ENCODE results near the gene KRTAP5-4. TPM values are rescaled to one million over a fixed set of nuclear protein-coding genes. Genes with fewer than 3 reads are reported as not detected.

Gene KRTAP5-4, protein sequence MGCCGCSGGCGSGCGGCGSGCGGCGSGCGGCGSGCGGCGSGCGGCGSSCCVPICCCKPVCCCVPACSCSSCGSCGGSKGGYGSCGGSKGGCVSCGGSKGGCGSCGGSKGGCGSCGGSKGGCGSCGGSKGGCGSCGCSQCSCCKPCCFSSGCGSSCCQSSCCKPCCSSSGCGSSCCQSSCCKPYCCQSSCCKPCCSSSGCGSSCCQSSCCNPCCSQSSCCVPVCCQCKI
- total RNA-seq (2021; ENCODE audit: unreplicated experiment) (not detected), Bru-seq, nascent RNA (not detected), BruChase-seq, experiment 1, labeled RNA remaining after a 2-hour chase (not detected), BruChase-seq, experiment 2, labeled RNA remaining after a 6-hour chase (not detected)
- not detected for polyA plus RNA-seq (2012; ENCODE audit: insufficient read length)
- long read RNA-seq: 0 reads

DNA sequence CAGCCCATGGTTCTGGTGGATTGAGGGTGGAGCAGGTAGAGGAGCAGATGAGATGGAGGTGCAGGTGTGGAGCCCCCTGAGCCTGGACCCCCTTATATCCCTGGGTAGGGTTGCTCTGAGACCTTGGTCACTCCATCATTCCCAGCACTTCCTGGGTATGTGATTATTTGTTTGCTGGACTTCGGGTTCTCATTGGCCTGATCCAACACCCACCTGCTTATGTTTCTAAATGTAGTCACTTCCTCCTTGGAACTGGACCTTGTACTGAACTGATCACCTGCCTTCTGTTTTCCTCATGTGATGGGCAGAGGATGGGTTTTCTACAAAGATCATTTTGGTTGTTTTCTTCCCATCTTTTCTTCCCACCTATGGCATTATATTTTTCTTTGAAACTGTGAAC is at the start of gene KRTAP5-4:
Gene KRTAP5-4, minus strand, starts transcription at position 53 of the 400 bp plus-strand sequence. Its CDS starts 45 bp downstream, at position 8.
- CTCF ChIA-PET: interaction anchor here (0.5 to 0.6 kb wide), 2 partner anchors 25 to 239 kb away, joined by 4 to 5 read pairs; no protein-coding TSS in a partner anchor
- no peak for TF ChIP-seq POLR2AphosphoS5 (IDR thresholded peaks at IDR 0.05; ENCODE audit: low read depth, low read length)
- TF ChIP-seq SIN3A (IDR thresholded peaks at IDR 0.05; ENCODE audit: borderline replicate concordance, insufficient read depth, low read depth, low read length): no peak
- TF ChIP-seq, protein P1, sequence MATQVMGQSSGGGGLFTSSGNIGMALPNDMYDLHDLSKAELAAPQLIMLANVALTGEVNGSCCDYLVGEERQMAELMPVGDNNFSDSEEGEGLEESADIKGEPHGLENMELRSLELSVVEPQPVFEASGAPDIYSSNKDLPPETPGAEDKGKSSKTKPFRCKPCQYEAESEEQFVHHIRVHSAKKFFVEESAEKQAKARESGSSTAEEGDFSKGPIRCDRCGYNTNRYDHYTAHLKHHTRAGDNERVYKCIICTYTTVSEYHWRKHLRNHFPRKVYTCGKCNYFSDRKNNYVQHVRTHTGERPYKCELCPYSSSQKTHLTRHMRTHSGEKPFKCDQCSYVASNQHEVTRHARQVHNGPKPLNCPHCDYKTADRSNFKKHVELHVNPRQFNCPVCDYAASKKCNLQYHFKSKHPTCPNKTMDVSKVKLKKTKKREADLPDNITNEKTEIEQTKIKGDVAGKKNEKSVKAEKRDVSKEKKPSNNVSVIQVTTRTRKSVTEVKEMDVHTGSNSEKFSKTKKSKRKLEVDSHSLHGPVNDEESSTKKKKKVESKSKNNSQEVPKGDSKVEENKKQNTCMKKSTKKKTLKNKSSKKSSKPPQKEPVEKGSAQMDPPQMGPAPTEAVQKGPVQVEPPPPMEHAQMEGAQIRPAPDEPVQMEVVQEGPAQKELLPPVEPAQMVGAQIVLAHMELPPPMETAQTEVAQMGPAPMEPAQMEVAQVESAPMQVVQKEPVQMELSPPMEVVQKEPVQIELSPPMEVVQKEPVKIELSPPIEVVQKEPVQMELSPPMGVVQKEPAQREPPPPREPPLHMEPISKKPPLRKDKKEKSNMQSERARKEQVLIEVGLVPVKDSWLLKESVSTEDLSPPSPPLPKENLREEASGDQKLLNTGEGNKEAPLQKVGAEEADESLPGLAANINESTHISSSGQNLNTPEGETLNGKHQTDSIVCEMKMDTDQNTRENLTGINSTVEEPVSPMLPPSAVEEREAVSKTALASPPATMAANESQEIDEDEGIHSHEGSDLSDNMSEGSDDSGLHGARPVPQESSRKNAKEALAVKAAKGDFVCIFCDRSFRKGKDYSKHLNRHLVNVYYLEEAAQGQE (IDR thresholded peaks at IDR 0.05; ENCODE audit: insufficient read depth in 1 of 2, low read depth in 2 of 2, low read length in 1 of 2): no peak
- no peak for TF ChIP-seq TCF7L2 (IDR thresholded peaks at IDR 0.05; ENCODE audit: low read depth, low read length)
- TF ChIP-seq, protein P2, sequence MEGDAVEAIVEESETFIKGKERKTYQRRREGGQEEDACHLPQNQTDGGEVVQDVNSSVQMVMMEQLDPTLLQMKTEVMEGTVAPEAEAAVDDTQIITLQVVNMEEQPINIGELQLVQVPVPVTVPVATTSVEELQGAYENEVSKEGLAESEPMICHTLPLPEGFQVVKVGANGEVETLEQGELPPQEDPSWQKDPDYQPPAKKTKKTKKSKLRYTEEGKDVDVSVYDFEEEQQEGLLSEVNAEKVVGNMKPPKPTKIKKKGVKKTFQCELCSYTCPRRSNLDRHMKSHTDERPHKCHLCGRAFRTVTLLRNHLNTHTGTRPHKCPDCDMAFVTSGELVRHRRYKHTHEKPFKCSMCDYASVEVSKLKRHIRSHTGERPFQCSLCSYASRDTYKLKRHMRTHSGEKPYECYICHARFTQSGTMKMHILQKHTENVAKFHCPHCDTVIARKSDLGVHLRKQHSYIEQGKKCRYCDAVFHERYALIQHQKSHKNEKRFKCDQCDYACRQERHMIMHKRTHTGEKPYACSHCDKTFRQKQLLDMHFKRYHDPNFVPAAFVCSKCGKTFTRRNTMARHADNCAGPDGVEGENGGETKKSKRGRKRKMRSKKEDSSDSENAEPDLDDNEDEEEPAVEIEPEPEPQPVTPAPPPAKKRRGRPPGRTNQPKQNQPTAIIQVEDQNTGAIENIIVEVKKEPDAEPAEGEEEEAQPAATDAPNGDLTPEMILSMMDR (IDR thresholded peaks at IDR 0.05): no peak
- Histone ChIP-seq H3K9me3 (ENCODE audit: control insufficient read depth, insufficient read depth, low read depth, low read length) (no peaks in the 10 kb centered on the region), H3K4me1 (ENCODE audit: control insufficient read depth, insufficient read depth, low read length) (no peaks in the 10 kb centered on the region), H3K36me3 (ENCODE audit: control insufficient read depth, insufficient read depth, low read length) (no peaks in the 10 kb centered on the region), H3K27me3 (ENCODE audit: control insufficient read depth, insufficient read depth, low read length) (peaks cover 11% of the 10 kb centered on the region), H3K27ac (ENCODE audit: low read length) (no peak within 1 kb of the TSS), H3K4me3 (ENCODE audit: low read depth in 2 of 2, low read length in 2 of 2) (no peak within 1 kb of the TSS)
- POLR2A ChIA-PET: no interaction called here
- intact Hi-C loops (cut with micrococcal nuclease; ENCODE audit: unreplicated experiment) (no loop called here), in situ Hi-C loops (cut with HindIII; ENCODE audit: low pct_unique_long_range_greater_than_20kb, low sequenced_read_pairs) (no loop called here)
- no TSS peak for BruUV-seq (replicated peaks)
- DNase-seq (ENCODE audit: low read depth, low spot score): no peak
- ATAC-seq: 0 out of 2 replicates have a peak, but pooled peaks have one; percentile 31

DNA sequence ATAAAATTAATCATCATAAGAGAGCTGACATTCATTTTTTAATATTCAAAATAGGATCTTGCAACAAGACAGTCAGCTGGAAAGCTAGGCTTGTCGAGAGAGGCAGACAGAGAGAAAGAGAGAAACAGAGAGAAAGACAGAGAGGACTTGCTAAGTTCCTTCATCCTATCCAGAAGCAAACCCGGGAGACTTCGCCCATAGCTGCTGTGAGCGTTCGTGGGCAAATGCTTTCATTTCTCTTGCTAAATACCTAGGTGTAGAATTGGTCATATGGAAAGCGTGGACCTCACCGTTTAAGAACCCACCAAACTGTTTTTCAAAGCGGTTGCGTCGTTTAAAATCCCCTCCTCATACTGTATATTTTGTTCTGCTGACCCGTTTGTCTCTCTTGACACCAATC is 49.7 kb upstream of the KRTAP5-4 start:
- DNase-seq (ENCODE audit: low read depth, low spot score): no peak
- intact Hi-C loops (cut with micrococcal nuclease; ENCODE audit: unreplicated experiment) (no loop called here), in situ Hi-C loops (cut with HindIII; ENCODE audit: low pct_unique_long_range_greater_than_20kb, low sequenced_read_pairs) (no loop called here)
- Histone ChIP-seq H3K4me3 (ENCODE audit: low read depth in 2 of 2, low read length in 2 of 2) (no peak overlapping the region), H3K9me3 (ENCODE audit: control insufficient read depth, insufficient read depth, low read depth, low read length) (no peaks in the 10 kb centered on the region), H3K36me3 (ENCODE audit: control insufficient read depth, insufficient read depth, low read length) (no peaks in the 10 kb centered on the region), H3K27ac (ENCODE audit: low read length) (no peak overlapping the region), H3K4me1 (ENCODE audit: control insufficient read depth, insufficient read depth, low read length) (no peaks in the 10 kb centered on the region), H3K27me3 (ENCODE audit: control insufficient read depth, insufficient read depth, low read length) (peaks cover 2% of the 10 kb centered on the region; the same call in 1 of the 2 replicates)
- BruUV-seq (replicated peaks): no TSS peak
- CTCF ChIA-PET: no interaction called here
- POLR2A ChIA-PET: interaction anchor here (0.6 kb wide), 1 partner anchor 65 kb away, joined by 3 read pairs; no protein-coding TSS in a partner anchor
- TF ChIP-seq TCF7L2 (IDR thresholded peaks at IDR 0.05; ENCODE audit: low read depth, low read length) (no peak), SIN3A (IDR thresholded peaks at IDR 0.05; ENCODE audit: borderline replicate concordance, insufficient read depth, low read depth, low read length) (no peak), POLR2AphosphoS5 (IDR thresholded peaks at IDR 0.05; ENCODE audit: low read depth, low read length) (no peak)
- TF ChIP-seq, protein P1 (IDR thresholded peaks at IDR 0.05; ENCODE audit: insufficient read depth in 1 of 2, low read depth in 2 of 2, low read length in 1 of 2): no peak
- TF ChIP-seq, protein P2 (IDR thresholded peaks at IDR 0.05): no peak
- no peak for ATAC-seq
